GM12878 (cell line): ENCODE measurements around the gene FHIP1A. TPM values are rescaled to one million over a fixed set of nuclear protein-coding genes. Genes with fewer than 3 reads are reported as not detected.

Experiments
- ATAC-seq: fragments of 200-7000 bp; cut with Tn5 transposase; 3 replicates; pipeline ENCODE4 v1.9.1; 2020; ENCODE audit warnings: mild to moderate bottlenecking, moderate library complexity
- BruUV-seq: library from RNA; stranded (reverse); fragments of 400-500 nt; replicated peaks from 2 replicates; lab custom pipeline; 2021; lab: Mats Ljungman, UMichigan
- CTCF ChIA-PET: fragments of 300-600 bp; sonication (Branson Sonifier 250); formaldehyde crosslinking; extraction: SDS; loops from one replicate; lab custom pipeline; 2021; ENCODE audit warnings: inconsistent platforms; lab: Yijun Ruan, JAX
- POLR2A ChIA-PET: fragments of 350-600 bp; formaldehyde crosslinking; extraction: SDS; loops from one replicate; lab custom pipeline; 2021; ENCODE audit warnings: inconsistent platforms; lab: Charles Lee
- RAD21 ChIA-PET: fragments of 300-600 bp; sonication (Branson Sonifier 250); formaldehyde crosslinking; loops from one replicate; lab custom pipeline; 2023; ENCODE audit warnings: antibody characterized with exemption; ENCODE audit not compliant: unreplicated experiment; lab: Charles Lee
- SMC1A ChIA-PET: fragments of 300-600 bp; sonication (Branson Sonifier 250); formaldehyde crosslinking; loops from one replicate; lab custom pipeline; 2023; ENCODE audit not compliant: unreplicated experiment, uncharacterized antibody; lab: Charles Lee
- DNase-seq: peaks from one replicate; pipeline ENCODE4 v3.0.0-alpha.2; 2011; ENCODE audit warnings: low read depth, low spot score
- FAIRE-seq: peaks from 3 replicates; lab custom pipeline; 2011; peaks lifted over from hg19 to GRCh38; lab: Jason Lieb, UNC
- H2AFZ ChIP-seq: 2 replicates; pipeline ENCODE4 v1.6.0; 2011; ENCODE audit warnings: low read depth, low read length, control low read depth; ENCODE audit not compliant: control insufficient read depth
- H3K27ac ChIP-seq: 2 replicates; pipeline ENCODE4 v1.5.1; 2011; ENCODE audit warnings: control low read depth; ENCODE audit not compliant: control insufficient read depth, insufficient read depth
- H3K27me3 ChIP-seq, 2 experiments: replicated peaks in 1 of 2; 2 replicates each; pipeline versions ENCODE4 v1.6.0 to v1.6.1; 2011; ENCODE audit warnings: low read length in 1 of 2; ENCODE audit not compliant: control insufficient read depth in 2 of 2, insufficient read depth in 2 of 2
- H3K36me3 ChIP-seq, 2 experiments: 2 replicates each; pipeline ENCODE4 v1.5.1; 2011; ENCODE audit warnings: low read length in 1 of 2; ENCODE audit not compliant: control insufficient read depth in 2 of 2, insufficient read depth in 2 of 2
- H3K4me1 ChIP-seq: 2 replicates; pipeline ENCODE4 v1.6.1; 2011; ENCODE audit warnings: mild to moderate bottlenecking, low read length, moderate library complexity, mixed read lengths; ENCODE audit not compliant: control insufficient read depth, insufficient read depth
- H3K4me2 ChIP-seq: 2 replicates; pipeline ENCODE4 v1.6.0; 2011; ENCODE audit warnings: control low read depth; ENCODE audit not compliant: control insufficient read depth, insufficient read depth
- H3K4me3 ChIP-seq: fragments of 200-600 bp; sonication (generic); 2 replicates; pipeline ENCODE4 v1.5.1; 2016
- H3K79me2 ChIP-seq: 2 replicates; pipeline ENCODE4 v1.6.0; 2011; ENCODE audit warnings: low read length; ENCODE audit not compliant: control insufficient read depth, insufficient read depth
- H3K9ac ChIP-seq: 2 replicates; pipeline ENCODE4 v1.8.0; 2011; ENCODE audit warnings: low read length, control low read depth, mixed read lengths; ENCODE audit not compliant: control insufficient read depth, insufficient read depth
- H3K9me3 ChIP-seq: replicated peaks from 3 replicates; pipeline ENCODE4 v1.5.1; 2011; ENCODE audit warnings: mild to moderate bottlenecking, low read length; ENCODE audit not compliant: control insufficient read depth, insufficient read depth
- H4K20me1 ChIP-seq: 2 replicates; pipeline ENCODE4 v1.6.0; 2011; ENCODE audit not compliant: control insufficient read depth, insufficient read depth
- FOXK2 ChIP-seq: fragments of 450-650 bp; IDR thresholded peaks from 2 replicates; pipeline ENCODE4 v1.6.1; 2017; ENCODE audit warnings: mild to moderate bottlenecking, moderate library complexity
- GATAD2B ChIP-seq: fragments of 450-650 bp; conservative IDR thresholded peaks from 2 replicates; pipeline ENCODE4 v1.6.1; 2017; ENCODE audit warnings: low read depth, mild to moderate bottlenecking, moderate library complexity
- MTA2 ChIP-seq: fragments of 450-650 bp; IDR thresholded peaks from 2 replicates; pipeline ENCODE4 v1.6.1; 2016; ENCODE audit warnings: low read depth, mild to moderate bottlenecking, moderate library complexity
- ZNF24 ChIP-seq: fragments of 450-650 bp; IDR thresholded peaks from 2 replicates; pipeline ENCODE4 v1.6.1; 2017; ENCODE audit warnings: antibody characterized with exemption, mild to moderate bottlenecking
- WGBS: methylation state at CpG from one replicate; pipeline ENCODE4 v1.1.6; 2016; ENCODE audit warnings: low lambda C conversion rate; ENCODE audit not compliant: insufficient replicate concordance, insufficient coverage; ENCODE audit errors: missing lambda C conversion rate; 5-methylcytosine and 5-hydroxymethylcytosine counted together
- in situ Hi-C: fragments of 300-500 bp; cut with MboI; formaldehyde crosslinking; loops from 9 replicates; pipeline ENCODE4 v1.14.3; 2018; ENCODE audit warnings: mixed read lengths
- intact Hi-C: fragments of 100-400 bp; cut with micrococcal nuclease; formaldehyde crosslinking; loops from one replicate; pipeline ENCODE4 v1.14.2; 2022; ENCODE audit not compliant: unreplicated experiment
- polyA plus RNA-seq, 11 experiments: library from polyadenylated mRNA; depleted of rRNA in 4 of 11; unstranded in 6 of 11; stranded (reverse) in 5 of 11; fragments of >200 nt; fragmentation: Nextera tagmentation in 4 of 11; fragmentation: Illumina TruSeq in 1 of 11; extraction: Ambion mirVana in 4 of 11; extraction: Trizol in 1 of 11; gene quantifications; 1 replicate in 1 of 11; 2 replicates in 10 of 11; pipeline versions ENCODE4 v1.2.1 to v1.2.3, GENCODE V29; 2011 to 2016; ENCODE audit warnings: inconsistent platforms in 2 of 11, missing spikeins in 2 of 11, low read depth in 1 of 11
- total RNA-seq, 4 experiments: library from RNA; depleted of rRNA in 3 of 4; stranded (reverse); fragments of >200 nt in 3 of 4; fragmentation: Illumina TruSeq in 1 of 4; extraction: Trizol in 1 of 4; gene quantifications; 2 replicates each; pipeline versions ENCODE4 v1.2.1 to v1.2.3, GENCODE V29; 2013 to 2021
- TF ChIP-seq, protein P1 (sequence below): IDR thresholded peaks from 2 replicates; pipeline ENCODE4 v1.6.1; 2012; ENCODE audit warnings: low read depth, low read length, improper control_type of control experiment
- TF ChIP-seq, protein P2 (sequence below): fragments of 450-650 bp; IDR thresholded peaks from 2 replicates; pipeline ENCODE4 v1.6.1; 2017; ENCODE audit warnings: mild to moderate bottlenecking, moderate library complexity

The FHIP1A gene
- total and polyA plus RNA-seq, 10 of the 15 experiments (the other 5 are each of a cell fraction or from before 2014, with no cell fraction given): 0.02 to 5.5 (median 0.13) TPM; not detected in 1

DNA sequence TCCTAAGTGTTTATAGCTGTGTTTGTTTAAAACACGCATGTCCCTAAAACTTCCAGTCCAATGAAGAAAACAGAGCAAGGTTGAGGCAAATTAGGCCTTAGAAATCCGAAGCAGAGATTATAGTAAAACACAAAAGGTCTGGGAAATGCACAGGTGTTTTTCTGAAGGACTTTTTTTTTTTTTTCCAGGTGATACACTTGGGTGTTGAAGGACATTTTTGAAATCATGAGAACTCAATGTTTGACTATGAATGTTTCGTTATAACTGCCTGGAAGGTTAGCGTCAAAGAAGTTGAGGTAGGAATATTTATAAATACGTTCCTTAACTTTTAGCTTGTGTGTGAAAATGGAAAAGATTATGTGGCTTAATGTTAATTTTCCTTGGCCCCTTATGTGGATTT is 45.5 kb downstream of the FHIP1A start:
- no peaks in the 10 kb centered on the region for H3K4me1 ChIP-seq
- ChIA-PET SMC1A (no interaction called here), POLR2A (interaction anchor here (0.5 kb wide), 1 partner anchor 749 kb away, joined by 9 read pairs; no protein-coding TSS in a partner anchor), CTCF (no interaction called here), RAD21 (no interaction called here)
- BruUV-seq: no TSS peak
- no peak overlapping the region for H3K27ac ChIP-seq
- no peak overlapping the region for H3K9ac ChIP-seq
- TF ChIP-seq MTA2 (no peak), FOXK2 (no peak), GATAD2B (no peak), ZNF24 (no peak)
- TF ChIP-seq, protein P1, sequence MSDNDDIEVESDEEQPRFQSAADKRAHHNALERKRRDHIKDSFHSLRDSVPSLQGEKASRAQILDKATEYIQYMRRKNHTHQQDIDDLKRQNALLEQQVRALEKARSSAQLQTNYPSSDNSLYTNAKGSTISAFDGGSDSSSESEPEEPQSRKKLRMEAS: no peak
- TF ChIP-seq, protein P2, sequence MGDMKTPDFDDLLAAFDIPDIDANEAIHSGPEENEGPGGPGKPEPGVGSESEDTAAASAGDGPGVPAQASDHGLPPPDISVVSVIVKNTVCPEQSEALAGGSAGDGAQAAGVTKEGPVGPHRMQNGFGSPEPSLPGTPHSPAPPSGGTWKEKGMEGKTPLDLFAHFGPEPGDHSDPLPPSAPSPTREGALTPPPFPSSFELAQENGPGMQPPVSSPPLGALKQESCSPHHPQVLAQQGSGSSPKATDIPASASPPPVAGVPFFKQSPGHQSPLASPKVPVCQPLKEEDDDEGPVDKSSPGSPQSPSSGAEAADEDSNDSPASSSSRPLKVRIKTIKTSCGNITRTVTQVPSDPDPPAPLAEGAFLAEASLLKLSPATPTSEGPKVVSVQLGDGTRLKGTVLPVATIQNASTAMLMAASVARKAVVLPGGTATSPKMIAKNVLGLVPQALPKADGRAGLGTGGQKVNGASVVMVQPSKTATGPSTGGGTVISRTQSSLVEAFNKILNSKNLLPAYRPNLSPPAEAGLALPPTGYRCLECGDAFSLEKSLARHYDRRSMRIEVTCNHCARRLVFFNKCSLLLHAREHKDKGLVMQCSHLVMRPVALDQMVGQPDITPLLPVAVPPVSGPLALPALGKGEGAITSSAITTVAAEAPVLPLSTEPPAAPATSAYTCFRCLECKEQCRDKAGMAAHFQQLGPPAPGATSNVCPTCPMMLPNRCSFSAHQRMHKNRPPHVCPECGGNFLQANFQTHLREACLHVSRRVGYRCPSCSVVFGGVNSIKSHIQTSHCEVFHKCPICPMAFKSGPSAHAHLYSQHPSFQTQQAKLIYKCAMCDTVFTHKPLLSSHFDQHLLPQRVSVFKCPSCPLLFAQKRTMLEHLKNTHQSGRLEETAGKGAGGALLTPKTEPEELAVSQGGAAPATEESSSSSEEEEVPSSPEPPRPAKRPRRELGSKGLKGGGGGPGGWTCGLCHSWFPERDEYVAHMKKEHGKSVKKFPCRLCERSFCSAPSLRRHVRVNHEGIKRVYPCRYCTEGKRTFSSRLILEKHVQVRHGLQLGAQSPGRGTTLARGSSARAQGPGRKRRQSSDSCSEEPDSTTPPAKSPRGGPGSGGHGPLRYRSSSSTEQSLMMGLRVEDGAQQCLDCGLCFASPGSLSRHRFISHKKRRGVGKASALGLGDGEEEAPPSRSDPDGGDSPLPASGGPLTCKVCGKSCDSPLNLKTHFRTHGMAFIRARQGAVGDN: no peak
- intact Hi-C loops: no loop called here
- no peak overlapping the region for H2AFZ ChIP-seq
- H3K27me3 ChIP-seq: no peaks in the 10 kb centered on the region
- DNase-seq (no peak), ATAC-seq (no peak), FAIRE-seq (no peak)
- H3K4me2 ChIP-seq: no peak overlapping the region
- no peaks in the 10 kb centered on the region for H4K20me1 ChIP-seq
- no peaks in the 10 kb centered on the region for H3K36me3 ChIP-seq
- in situ Hi-C loops: no loop called here
- no peaks in the 10 kb centered on the region for H3K79me2 ChIP-seq
- 34% methylated on average over 5 of the region's 5 CpGs for WGBS
- no peaks in the 10 kb centered on the region for H3K9me3 ChIP-seq
- no peak overlapping the region for H3K4me3 ChIP-seq
